Gastroesophageal sphincter (tissue), 3 donors: Measurements from ENCODE around the gene GAREM1.

ENCODE experiments used
- CTCF ChIP-seq, 4 experiments: fragments of 200-600 bp in 2 of 4; fragments of 450-650 bp in 2 of 4; sonication (generic) in 1 of 4; IDR thresholded peaks; one replicate each; pipeline ENCODE4 v1.5.1; 2017 to 2019; ENCODE audit warnings: antibody characterized with exemption in 4 of 4, mild to moderate bottlenecking in 2 of 4, moderate library complexity in 2 of 4
- POLR2A ChIP-seq, 2 donors: fragments of 450-650 bp; IDR thresholded peaks; one replicate each; pipeline ENCODE4 v1.6.1; 2017; ENCODE audit warnings: antibody characterized with exemption in 2 of 2, mild to moderate bottlenecking in 2 of 2, moderate library complexity in 1 of 2
- POLR2AphosphoS5 ChIP-seq: sonication (generic); formaldehyde crosslinking; IDR thresholded peaks from one replicate; pipeline ENCODE4 v1.6.1; 2017; ENCODE audit warnings: antibody characterized with exemption

- TF ChIP-seq CTCF (IDR thresholded peaks at IDR 0.05) = no peak
- peak; percentile 88 for TF ChIP-seq POLR2AphosphoS5
- TF ChIP-seq POLR2A (IDR thresholded peaks at IDR 0.05) = no peak
Observed at GRCh38 chr18:32349728-32350395, 120.8 kb downstream of the GAREM1 start.
